WTC11 (cell line): ENCODE measurements around the gene EIF2D. TPM values are rescaled to one million over a fixed set of nuclear protein-coding genes. Genes with fewer than 3 reads are reported as not detected.

ENCODE experiments used
- ATAC-seq: fragments of 200-7000 bp; cut with Tn5 transposase; 2 replicates; pipeline ENCODE4 v1.10.0; 2021; ENCODE audit warnings: mild to moderate bottlenecking, moderate library complexity
- CTCF ChIA-PET: fragments of 300-600 bp; sonication (Branson Sonifier 250); formaldehyde crosslinking; loops from one replicate; lab custom pipeline; 2021; ENCODE audit warnings: antibody characterized with exemption; lab: Charles Lee
- POLR2A ChIA-PET: fragments of 350-600 bp; sonication (Branson Sonifier 250); formaldehyde crosslinking; loops from one replicate; lab custom pipeline; 2021; ENCODE audit warnings: antibody characterized with exemption; lab: Charles Lee
- DNase-seq: peaks from one replicate; pipeline ENCODE4 v3.0.0; 2021; ENCODE audit warnings: low spot score
- H3K27ac Mint-ChIP-seq: 2 replicates; pipeline ENCODE4 v1.8.0; 2021; ENCODE audit warnings: mixed read lengths
- H3K27me3 Mint-ChIP-seq: 2 replicates; pipeline ENCODE4 v1.8.0; 2021; ENCODE audit warnings: low read depth, mild to moderate bottlenecking, moderate library complexity, mixed read lengths
- H3K36me3 Mint-ChIP-seq: 2 replicates; pipeline ENCODE4 v1.8.0; 2021; ENCODE audit warnings: mixed read lengths
- H3K4me1 Mint-ChIP-seq: 2 replicates; pipeline ENCODE4 v1.8.0; 2022; ENCODE audit warnings: mixed read lengths
- H3K4me3 Mint-ChIP-seq: 2 replicates; pipeline ENCODE4 v1.8.0; 2021; ENCODE audit warnings: mild to moderate bottlenecking, moderate library complexity, mixed read lengths
- H3K9me3 Mint-ChIP-seq: 2 replicates; pipeline ENCODE4 v1.8.0; 2021; ENCODE audit warnings: mixed read lengths
- ATF1 ChIP-seq: sonication (generic); formaldehyde crosslinking; IDR thresholded peaks from 2 replicates; pipeline ENCODE4 v1.8.1; 2023; ENCODE audit warnings: mild to moderate bottlenecking, moderate library complexity, missing genetic modification reagents
- CBFB ChIP-seq: sonication (generic); formaldehyde crosslinking; IDR thresholded peaks from 2 replicates; pipeline ENCODE4 v1.8.1; 2022; ENCODE audit warnings: mild to moderate bottlenecking, low read depth, missing genetic modification reagents
- CREB1 ChIP-seq: sonication (generic); formaldehyde crosslinking; IDR thresholded peaks from 2 replicates; pipeline ENCODE4 v1.8.0; 2023; ENCODE audit warnings: mild to moderate bottlenecking, missing genetic modification reagents
- CREM ChIP-seq: sonication (generic); formaldehyde crosslinking; IDR thresholded peaks from 2 replicates; pipeline ENCODE4 v1.8.1; 2022; ENCODE audit warnings: mild to moderate bottlenecking, missing genetic modification reagents, moderate library complexity
- ELF4 ChIP-seq: sonication (generic); formaldehyde crosslinking; IDR thresholded peaks from 2 replicates; pipeline ENCODE4 v1.8.1; 2022; ENCODE audit warnings: low read depth, mild to moderate bottlenecking, moderate library complexity, missing genetic modification reagents
- EMX1 ChIP-seq: fragments of 250-450 bp; sonication (Bioruptor Pico); IDR thresholded peaks from 2 replicates; pipeline ENCODE4 v1.8.0; 2021; ENCODE audit warnings: mild to moderate bottlenecking
- FOXK1 ChIP-seq: sonication (generic); formaldehyde crosslinking; IDR thresholded peaks from 2 replicates; pipeline ENCODE4 v1.8.0; 2022; ENCODE audit warnings: mild to moderate bottlenecking, moderate library complexity, missing genetic modification reagents
- GABPB1 ChIP-seq: sonication (generic); formaldehyde crosslinking; IDR thresholded peaks from 2 replicates; pipeline ENCODE4 v1.8.1; 2023; ENCODE audit warnings: mild to moderate bottlenecking, missing genetic modification reagents
- JAZF1 ChIP-seq: fragments of 250-450 bp; sonication (Bioruptor Pico); IDR thresholded peaks from 2 replicates; pipeline ENCODE4 v1.9.0; 2021; ENCODE audit warnings: moderate library complexity, mild to moderate bottlenecking, inconsistent platforms
- RELA ChIP-seq: sonication (generic); formaldehyde crosslinking; IDR thresholded peaks from 2 replicates; pipeline ENCODE4 v1.8.1; 2022; ENCODE audit warnings: missing genetic modification reagents, mild to moderate bottlenecking, borderline replicate concordance
- RORB ChIP-seq: fragments of 250-450 bp; sonication (Bioruptor Pico); IDR thresholded peaks from 2 replicates; pipeline ENCODE4 v1.9.0; 2021; ENCODE audit warnings: mild to moderate bottlenecking
- SP1 ChIP-seq: sonication (generic); formaldehyde crosslinking; conservative IDR thresholded peaks from 2 replicates; pipeline ENCODE4 v1.8.1; 2022; ENCODE audit warnings: missing genetic modification reagents
- TP53 ChIP-seq: sonication (generic); formaldehyde crosslinking; IDR thresholded peaks from 2 replicates; pipeline ENCODE4 v1.8.1; 2023; ENCODE audit warnings: mild to moderate bottlenecking, missing genetic modification reagents
- ZNF396 ChIP-seq: fragments of 250-450 bp; sonication (Bioruptor Pico); IDR thresholded peaks from 2 replicates; pipeline ENCODE4 v1.8.0; 2021; ENCODE audit warnings: mild to moderate bottlenecking, moderate library complexity, borderline replicate concordance
- ZNF671 ChIP-seq: fragments of 250-450 bp; sonication (Bioruptor Pico); IDR thresholded peaks from 2 replicates; pipeline ENCODE4 v1.8.0; 2021; ENCODE audit warnings: mild to moderate bottlenecking
- total RNA-seq: library from RNA; stranded (reverse); gene quantifications from 3 replicates; pipeline ENCODE4 v1.2.3, GENCODE V29; 2021
- TF ChIP-seq, protein P1 (sequence below): fragments of 250-450 bp; sonication (Bioruptor Pico); IDR thresholded peaks from 2 replicates; pipeline ENCODE4 v1.9.0; 2021; ENCODE audit warnings: mild to moderate bottlenecking
- TF ChIP-seq, protein P2 (sequence below): sonication (generic); formaldehyde crosslinking; IDR thresholded peaks from 2 replicates; pipeline ENCODE4 v1.8.1; 2022; ENCODE audit warnings: missing genetic modification reagents, borderline replicate concordance
- TF ChIP-seq, protein P3 (sequence below): sonication (generic); formaldehyde crosslinking; IDR thresholded peaks from 2 replicates; pipeline ENCODE4 v1.8.0; 2022; ENCODE audit warnings: missing genetic modification reagents
- TF ChIP-seq, protein P4 (sequence below): sonication (generic); formaldehyde crosslinking; conservative IDR thresholded peaks from 2 replicates; pipeline ENCODE4 v1.8.1; 2023; ENCODE audit warnings: mild to moderate bottlenecking, low read depth, missing genetic modification reagents, moderate library complexity
- TF ChIP-seq, protein P5 (sequence below): fragments of 250-450 bp; sonication (Bioruptor Pico); IDR thresholded peaks from 2 replicates; pipeline ENCODE4 v1.9.0; 2021; ENCODE audit warnings: mild to moderate bottlenecking, borderline replicate concordance
- TF ChIP-seq, protein P6 (sequence below): sonication (generic); formaldehyde crosslinking; IDR thresholded peaks from 2 replicates; pipeline ENCODE4 v1.8.0; 2023; ENCODE audit warnings: missing genetic modification reagents

The EIF2D gene
- total RNA-seq, 1 experiment from 2014 or later = 35.7 TPM

DNA sequence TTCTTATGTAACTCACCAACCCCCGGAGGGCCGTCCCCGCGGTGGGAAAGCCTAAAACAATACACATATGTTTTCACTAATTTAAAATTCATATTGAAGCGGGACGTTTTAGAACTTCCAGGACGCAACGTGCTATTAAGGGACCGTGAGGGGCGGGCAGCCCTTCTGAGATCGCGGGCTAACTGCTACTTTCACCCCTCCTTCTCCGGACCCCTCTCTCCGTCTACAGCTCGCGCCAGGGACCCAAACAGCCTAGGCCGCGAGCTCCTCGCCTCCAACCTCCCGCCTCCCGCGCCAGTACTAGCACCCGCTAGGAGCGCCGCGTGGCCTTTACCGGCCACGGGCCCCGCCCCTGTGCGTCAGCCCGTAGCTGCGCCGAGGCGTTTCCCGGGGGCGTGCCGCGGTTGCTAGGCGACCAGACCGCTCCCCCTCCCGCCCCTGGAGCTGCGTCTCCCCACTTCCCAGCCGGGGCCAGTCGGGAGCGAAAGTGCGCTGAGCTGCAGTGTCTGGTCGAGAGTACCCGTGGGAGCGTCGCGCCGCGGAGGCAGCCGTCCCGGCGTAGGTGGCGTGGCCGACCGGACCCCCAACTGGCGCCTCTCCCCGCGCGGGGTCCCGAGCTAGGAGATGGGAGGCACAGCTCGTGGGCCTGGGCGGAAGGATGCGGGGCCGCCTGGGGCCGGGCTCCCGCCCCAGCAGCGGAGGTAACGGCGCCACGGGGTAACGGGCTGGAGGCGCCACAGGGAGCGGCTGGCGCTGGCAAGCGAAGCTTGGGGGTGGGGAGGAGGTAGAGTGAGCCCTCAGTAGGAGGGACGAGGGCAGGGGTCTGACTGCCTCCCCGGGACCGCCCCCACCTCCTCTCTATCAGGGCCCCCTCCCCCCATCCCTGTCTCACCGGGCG, 23.1 kb upstream of the EIF2D start, which contains the start of gene DYRK3:
DYRK3 (plus strand) TSS at position 457 of the 898 bp plus-strand sequence; CDS start at position 625, 168 bp downstream.
- peak within 1 kb of the TSS; percentile 74 for H3K27ac Mint-ChIP-seq
- peak within 1 kb of the TSS; percentile 76 for H3K4me3 Mint-ChIP-seq
- ChIA-PET POLR2A (interaction anchor here (0.6 to 1.9 kb wide), 7 partner anchors 11 to 347 kb away, joined by 3 to 15 read pairs (median 4); partner anchors contain the start of genes EIF2D and RASSF5), CTCF (interaction anchor here (0.6 to 13.9 kb wide), 28 partner anchors 10 to 397 kb away, joined by 3 to 659 read pairs (median 4); partner anchors contain the start of genes C1orf116, EIF2D, MAPKAPK2 and RASSF5)
- H3K36me3 Mint-ChIP-seq = no peaks in the 10 kb centered on the region
- H3K27me3 Mint-ChIP-seq = no peaks in the 10 kb centered on the region; the same call in 1 of the 2 replicates
- DNase-seq = peak; percentile 97
- peaks cover 34% of the 10 kb centered on the region for H3K4me1 Mint-ChIP-seq
- H3K9me3 Mint-ChIP-seq = no peaks in the 10 kb centered on the region
- peak; percentile 85 for ATAC-seq
- TF ChIP-seq, protein P1, sequence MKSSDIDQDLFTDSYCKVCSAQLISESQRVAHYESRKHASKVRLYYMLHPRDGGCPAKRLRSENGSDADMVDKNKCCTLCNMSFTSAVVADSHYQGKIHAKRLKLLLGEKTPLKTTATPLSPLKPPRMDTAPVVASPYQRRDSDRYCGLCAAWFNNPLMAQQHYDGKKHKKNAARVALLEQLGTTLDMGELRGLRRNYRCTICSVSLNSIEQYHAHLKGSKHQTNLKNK (CRISPR knock-in tag) = no peak
- TF ChIP-seq FOXK1 (CRISPR knock-in tag) (peak; percentile 68; the same call in 1 of the 2 replicates), ZNF671 (CRISPR knock-in tag) (no peak), TP53 (CRISPR knock-in tag) (no peak; the same call in 1 of the 2 replicates), JAZF1 (no peak), RORB (CRISPR knock-in tag) (no peak), EMX1 (no peak), ATF1 (CRISPR knock-in tag) (peak; percentile 28; the same call in 1 of the 2 replicates), CREM (CRISPR knock-in tag) (0 out of 2 replicates have a peak, but pooled peaks have one; percentile 35), SP1 (peak; percentile 94), ELF4 (CRISPR knock-in tag) (no peak), RELA (CRISPR knock-in tag) (no peak), CREB1 (CRISPR knock-in tag) (peak; percentile 65; the same call in 1 of the 2 replicates), CBFB (CRISPR knock-in tag) (no peak), GABPB1 (no peak), ZNF396 (CRISPR knock-in tag) (no peak)
- TF ChIP-seq, protein P2, sequence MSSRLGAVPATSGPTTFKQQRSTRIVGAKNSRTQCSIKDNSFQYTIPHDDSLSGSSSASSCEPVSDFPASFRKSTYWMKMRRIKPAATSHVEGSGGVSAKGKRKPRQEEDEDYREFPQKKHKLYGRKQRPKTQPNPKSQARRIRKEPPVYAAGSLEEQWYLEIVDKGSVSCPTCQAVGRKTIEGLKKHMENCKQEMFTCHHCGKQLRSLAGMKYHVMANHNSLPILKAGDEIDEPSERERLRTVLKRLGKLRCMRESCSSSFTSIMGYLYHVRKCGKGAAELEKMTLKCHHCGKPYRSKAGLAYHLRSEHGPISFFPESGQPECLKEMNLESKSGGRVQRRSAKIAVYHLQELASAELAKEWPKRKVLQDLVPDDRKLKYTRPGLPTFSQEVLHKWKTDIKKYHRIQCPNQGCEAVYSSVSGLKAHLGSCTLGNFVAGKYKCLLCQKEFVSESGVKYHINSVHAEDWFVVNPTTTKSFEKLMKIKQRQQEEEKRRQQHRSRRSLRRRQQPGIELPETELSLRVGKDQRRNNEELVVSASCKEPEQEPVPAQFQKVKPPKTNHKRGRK = no peak
- TF ChIP-seq, protein P3, sequence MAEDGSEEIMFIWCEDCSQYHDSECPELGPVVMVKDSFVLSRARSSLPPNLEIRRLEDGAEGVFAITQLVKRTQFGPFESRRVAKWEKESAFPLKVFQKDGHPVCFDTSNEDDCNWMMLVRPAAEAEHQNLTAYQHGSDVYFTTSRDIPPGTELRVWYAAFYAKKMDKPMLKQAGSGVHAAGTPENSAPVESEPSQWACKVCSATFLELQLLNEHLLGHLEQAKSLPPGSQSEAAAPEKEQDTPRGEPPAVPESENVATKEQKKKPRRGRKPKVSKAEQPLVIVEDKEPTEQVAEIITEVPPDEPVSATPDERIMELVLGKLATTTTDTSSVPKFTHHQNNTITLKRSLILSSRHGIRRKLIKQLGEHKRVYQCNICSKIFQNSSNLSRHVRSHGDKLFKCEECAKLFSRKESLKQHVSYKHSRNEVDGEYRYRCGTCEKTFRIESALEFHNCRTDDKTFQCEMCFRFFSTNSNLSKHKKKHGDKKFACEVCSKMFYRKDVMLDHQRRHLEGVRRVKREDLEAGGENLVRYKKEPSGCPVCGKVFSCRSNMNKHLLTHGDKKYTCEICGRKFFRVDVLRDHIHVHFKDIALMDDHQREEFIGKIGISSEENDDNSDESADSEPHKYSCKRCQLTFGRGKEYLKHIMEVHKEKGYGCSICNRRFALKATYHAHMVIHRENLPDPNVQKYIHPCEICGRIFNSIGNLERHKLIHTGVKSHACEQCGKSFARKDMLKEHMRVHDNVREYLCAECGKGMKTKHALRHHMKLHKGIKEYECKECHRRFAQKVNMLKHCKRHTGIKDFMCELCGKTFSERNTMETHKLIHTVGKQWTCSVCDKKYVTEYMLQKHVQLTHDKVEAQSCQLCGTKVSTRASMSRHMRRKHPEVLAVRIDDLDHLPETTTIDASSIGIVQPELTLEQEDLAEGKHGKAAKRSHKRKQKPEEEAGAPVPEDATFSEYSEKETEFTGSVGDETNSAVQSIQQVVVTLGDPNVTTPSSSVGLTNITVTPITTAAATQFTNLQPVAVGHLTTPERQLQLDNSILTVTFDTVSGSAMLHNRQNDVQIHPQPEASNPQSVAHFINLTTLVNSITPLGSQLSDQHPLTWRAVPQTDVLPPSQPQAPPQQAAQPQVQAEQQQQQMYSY = no peak
- TF ChIP-seq, protein P4, sequence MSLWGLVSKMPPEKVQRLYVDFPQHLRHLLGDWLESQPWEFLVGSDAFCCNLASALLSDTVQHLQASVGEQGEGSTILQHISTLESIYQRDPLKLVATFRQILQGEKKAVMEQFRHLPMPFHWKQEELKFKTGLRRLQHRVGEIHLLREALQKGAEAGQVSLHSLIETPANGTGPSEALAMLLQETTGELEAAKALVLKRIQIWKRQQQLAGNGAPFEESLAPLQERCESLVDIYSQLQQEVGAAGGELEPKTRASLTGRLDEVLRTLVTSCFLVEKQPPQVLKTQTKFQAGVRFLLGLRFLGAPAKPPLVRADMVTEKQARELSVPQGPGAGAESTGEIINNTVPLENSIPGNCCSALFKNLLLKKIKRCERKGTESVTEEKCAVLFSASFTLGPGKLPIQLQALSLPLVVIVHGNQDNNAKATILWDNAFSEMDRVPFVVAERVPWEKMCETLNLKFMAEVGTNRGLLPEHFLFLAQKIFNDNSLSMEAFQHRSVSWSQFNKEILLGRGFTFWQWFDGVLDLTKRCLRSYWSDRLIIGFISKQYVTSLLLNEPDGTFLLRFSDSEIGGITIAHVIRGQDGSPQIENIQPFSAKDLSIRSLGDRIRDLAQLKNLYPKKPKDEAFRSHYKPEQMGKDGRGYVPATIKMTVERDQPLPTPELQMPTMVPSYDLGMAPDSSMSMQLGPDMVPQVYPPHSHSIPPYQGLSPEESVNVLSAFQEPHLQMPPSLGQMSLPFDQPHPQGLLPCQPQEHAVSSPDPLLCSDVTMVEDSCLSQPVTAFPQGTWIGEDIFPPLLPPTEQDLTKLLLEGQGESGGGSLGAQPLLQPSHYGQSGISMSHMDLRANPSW = no peak
- TF ChIP-seq, protein P5, sequence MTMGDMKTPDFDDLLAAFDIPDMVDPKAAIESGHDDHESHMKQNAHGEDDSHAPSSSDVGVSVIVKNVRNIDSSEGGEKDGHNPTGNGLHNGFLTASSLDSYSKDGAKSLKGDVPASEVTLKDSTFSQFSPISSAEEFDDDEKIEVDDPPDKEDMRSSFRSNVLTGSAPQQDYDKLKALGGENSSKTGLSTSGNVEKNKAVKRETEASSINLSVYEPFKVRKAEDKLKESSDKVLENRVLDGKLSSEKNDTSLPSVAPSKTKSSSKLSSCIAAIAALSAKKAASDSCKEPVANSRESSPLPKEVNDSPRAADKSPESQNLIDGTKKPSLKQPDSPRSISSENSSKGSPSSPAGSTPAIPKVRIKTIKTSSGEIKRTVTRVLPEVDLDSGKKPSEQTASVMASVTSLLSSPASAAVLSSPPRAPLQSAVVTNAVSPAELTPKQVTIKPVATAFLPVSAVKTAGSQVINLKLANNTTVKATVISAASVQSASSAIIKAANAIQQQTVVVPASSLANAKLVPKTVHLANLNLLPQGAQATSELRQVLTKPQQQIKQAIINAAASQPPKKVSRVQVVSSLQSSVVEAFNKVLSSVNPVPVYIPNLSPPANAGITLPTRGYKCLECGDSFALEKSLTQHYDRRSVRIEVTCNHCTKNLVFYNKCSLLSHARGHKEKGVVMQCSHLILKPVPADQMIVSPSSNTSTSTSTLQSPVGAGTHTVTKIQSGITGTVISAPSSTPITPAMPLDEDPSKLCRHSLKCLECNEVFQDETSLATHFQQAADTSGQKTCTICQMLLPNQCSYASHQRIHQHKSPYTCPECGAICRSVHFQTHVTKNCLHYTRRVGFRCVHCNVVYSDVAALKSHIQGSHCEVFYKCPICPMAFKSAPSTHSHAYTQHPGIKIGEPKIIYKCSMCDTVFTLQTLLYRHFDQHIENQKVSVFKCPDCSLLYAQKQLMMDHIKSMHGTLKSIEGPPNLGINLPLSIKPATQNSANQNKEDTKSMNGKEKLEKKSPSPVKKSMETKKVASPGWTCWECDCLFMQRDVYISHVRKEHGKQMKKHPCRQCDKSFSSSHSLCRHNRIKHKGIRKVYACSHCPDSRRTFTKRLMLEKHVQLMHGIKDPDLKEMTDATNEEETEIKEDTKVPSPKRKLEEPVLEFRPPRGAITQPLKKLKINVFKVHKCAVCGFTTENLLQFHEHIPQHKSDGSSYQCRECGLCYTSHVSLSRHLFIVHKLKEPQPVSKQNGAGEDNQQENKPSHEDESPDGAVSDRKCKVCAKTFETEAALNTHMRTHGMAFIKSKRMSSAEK (CRISPR knock-in tag) = no peak
- TF ChIP-seq, protein P6, sequence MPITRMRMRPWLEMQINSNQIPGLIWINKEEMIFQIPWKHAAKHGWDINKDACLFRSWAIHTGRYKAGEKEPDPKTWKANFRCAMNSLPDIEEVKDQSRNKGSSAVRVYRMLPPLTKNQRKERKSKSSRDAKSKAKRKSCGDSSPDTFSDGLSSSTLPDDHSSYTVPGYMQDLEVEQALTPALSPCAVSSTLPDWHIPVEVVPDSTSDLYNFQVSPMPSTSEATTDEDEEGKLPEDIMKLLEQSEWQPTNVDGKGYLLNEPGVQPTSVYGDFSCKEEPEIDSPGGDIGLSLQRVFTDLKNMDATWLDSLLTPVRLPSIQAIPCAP (CRISPR knock-in tag) = no peak
